ENCODE results near the gene NUP210. TPM values are rescaled to one million over a fixed set of nuclear protein-coding genes. Genes with fewer than 3 reads are reported as not detected.

NUP210 gene
- total and polyA plus RNA-seq, 5 experiments from 2014 or later = 37.3 to 150 (median 82.7) TPM

- H3K27ac Mint-ChIP-seq = no peak overlapping the region
- peaks cover 6 to 10% (median 7%) of the 10 kb centered on the region in 4 donors for H3K4me1 Mint-ChIP-seq
- H3K27me3 Mint-ChIP-seq = peaks cover 7 to 32% (median 18%) of the 10 kb centered on the region in 5 donors
- DNase-seq (peak in 1 of 10 donors; percentile 42), ATAC-seq (no peak)
- no peaks in the 10 kb centered on the region for H3K36me3 Mint-ChIP-seq
- POLR2A ChIA-PET = no interaction called here
- H3K4me3 Mint-ChIP-seq = no peak overlapping the region
- H3K9me3 Mint-ChIP-seq = no peaks in the 10 kb centered on the region
Observed at GRCh38 chr3:13277860-13278531, 142.1 kb downstream of the NUP210 start.

GRCh38 chr3:13277196-13277813, 142.8 kb downstream of the NUP210 start:
- ATAC-seq = no peak
- Mint-ChIP-seq H3K27me3 (peaks cover 7 to 32% (median 18%) of the 10 kb centered on the region in 5 donors), H3K4me1 (peaks cover 6 to 10% (median 7%) of the 10 kb centered on the region in 4 donors), H3K27ac (no peak overlapping the region), H3K9me3 (no peaks in the 10 kb centered on the region), H3K36me3 (no peaks in the 10 kb centered on the region), H3K4me3 (no peak overlapping the region)
- peak in 1 of 10 donors; percentile 18 for DNase-seq
- POLR2A ChIA-PET = interaction anchor here (0.6 kb wide), 2 partner anchors 363 to 448 kb away, joined by 3 to 4 read pairs; no protein-coding TSS in a partner anchor

GRCh38 chr3:13276438-13277195, 143.5 kb downstream of the NUP210 start:
- H3K27ac Mint-ChIP-seq = peak overlapping the region in 1 of 10 donors; percentile 55
- peaks cover 4 to 7% (median 5%) of the 10 kb centered on the region in 4 donors for H3K4me1 Mint-ChIP-seq
- no peak overlapping the region for H3K4me3 Mint-ChIP-seq
- H3K36me3 Mint-ChIP-seq = no peaks in the 10 kb centered on the region
- no peak for ATAC-seq
- DNase-seq = peak in 1 of 10 donors; percentile 36
- peaks cover 7 to 31% (median 17%) of the 10 kb centered on the region in 5 donors for H3K27me3 Mint-ChIP-seq
- H3K9me3 Mint-ChIP-seq = no peaks in the 10 kb centered on the region
- POLR2A ChIA-PET = interaction anchor here (0.6 kb wide), 2 partner anchors 364 to 447 kb away, joined by 3 to 4 read pairs; no protein-coding TSS in a partner anchor

GRCh38 chr3:13275376-13276005, 144.6 kb downstream of the NUP210 start:
- Mint-ChIP-seq H3K4me3 (no peak overlapping the region), H3K27ac (peak overlapping the region in 1 of 10 donors; percentile 48), H3K4me1 (peaks cover 0 to 3% (median 0%) of the 10 kb centered on the region in 4 donors), H3K9me3 (no peaks in the 10 kb centered on the region), H3K36me3 (no peaks in the 10 kb centered on the region), H3K27me3 (peaks cover 5 to 22% (median 14%) of the 10 kb centered on the region in 5 donors)
- ATAC-seq (no peak), DNase-seq (no peak)
- POLR2A ChIA-PET = interaction anchor here (0.7 kb wide), 1 partner anchor 791 kb away, joined by 8 read pairs; the partner anchor contains the start of gene TSEN2

GRCh38 chr3:13274551-13275332, 145.4 kb downstream of the NUP210 start:
- Mint-ChIP-seq H3K27ac (no peak overlapping the region), H3K4me1 (peaks cover 0 to 3% (median 0%) of the 10 kb centered on the region in 4 donors), H3K36me3 (peaks cover 0 to under 1% (median 0%) of the 10 kb centered on the region in 3 donors), H3K9me3 (peaks cover 0 to 7% (median 0%) of the 10 kb centered on the region in 9 donors), H3K4me3 (no peak overlapping the region), H3K27me3 (peaks cover 5 to 15% (median 9%) of the 10 kb centered on the region in 5 donors)
- ATAC-seq = no peak
- POLR2A ChIA-PET = no interaction called here
- no peak for DNase-seq

- POLR2A ChIA-PET = no interaction called here
Observed at GRCh38 chr3:13274125-13274524, 146.0 kb downstream of the NUP210 start.

GRCh38 chr3:13273604-13274105, 146.5 kb downstream of the NUP210 start:
- H3K36me3 Mint-ChIP-seq = peaks cover 0 to 4% (median 0%) of the 10 kb centered on the region in 3 donors
- no peak for ATAC-seq
- H3K9me3 Mint-ChIP-seq = peaks cover 0 to 14% (median 0%) of the 10 kb centered on the region in 9 donors
- no peak overlapping the region for H3K27ac Mint-ChIP-seq
- peaks cover 6 to 10% (median 7%) of the 10 kb centered on the region in 5 donors for H3K27me3 Mint-ChIP-seq
- no peak overlapping the region for H3K4me3 Mint-ChIP-seq
- DNase-seq = peak in 1 of 10 donors; percentile 40
- POLR2A ChIA-PET = no interaction called here
- H3K4me1 Mint-ChIP-seq = peaks cover 0 to 3% (median 0%) of the 10 kb centered on the region in 4 donors

More at GRCh38 chr3:13274125-13274524, 146.0 kb downstream of the NUP210 start:
- peaks cover 0 to 10% (median 0%) of the 10 kb centered on the region in 9 donors for H3K9me3 Mint-ChIP-seq
- no peak overlapping the region for H3K27ac Mint-ChIP-seq
- H3K4me1 Mint-ChIP-seq = peaks cover 0 to 3% (median 0%) of the 10 kb centered on the region in 4 donors
- H3K36me3 Mint-ChIP-seq = peaks cover 0 to 4% (median 0%) of the 10 kb centered on the region in 3 donors
- DNase-seq = peak in 1 of 10 donors; percentile 28
- H3K27me3 Mint-ChIP-seq = peaks cover 5 to 11% (median 9%) of the 10 kb centered on the region in 5 donors
- no peak for ATAC-seq
- no peak overlapping the region for H3K4me3 Mint-ChIP-seq

- H3K4me1 Mint-ChIP-seq = peaks cover 0 to 3% (median 0%) of the 10 kb centered on the region in 4 donors
- peaks cover 0 to 19% (median 0%) of the 10 kb centered on the region in 9 donors for H3K9me3 Mint-ChIP-seq
- no peak overlapping the region for H3K4me3 Mint-ChIP-seq
- ATAC-seq (no peak), DNase-seq (peak in 1 of 10 donors; percentile 22)
- POLR2A ChIA-PET = no interaction called here
- peaks cover 0 to 4% (median 0%) of the 10 kb centered on the region in 3 donors for H3K36me3 Mint-ChIP-seq
- no peak overlapping the region for H3K27ac Mint-ChIP-seq
- H3K27me3 Mint-ChIP-seq = peaks cover 6 to 9% (median 6%) of the 10 kb centered on the region in 5 donors
Observed at GRCh38 chr3:13272831-13273603, 147.1 kb downstream of the NUP210 start.

- POLR2A ChIA-PET = no interaction called here
- DNase-seq (no peak), ATAC-seq (no peak)
- H3K4me3 Mint-ChIP-seq = no peak overlapping the region
- peaks cover 0 to 3% (median under 1%) of the 10 kb centered on the region in 4 donors for H3K4me1 Mint-ChIP-seq
- H3K27ac Mint-ChIP-seq = no peak overlapping the region
- H3K36me3 Mint-ChIP-seq = peaks cover 0 to 5% (median 0%) of the 10 kb centered on the region in 3 donors
- peaks cover 0 to 12% (median 1%) of the 10 kb centered on the region in 5 donors for H3K27me3 Mint-ChIP-seq
- H3K9me3 Mint-ChIP-seq = peaks cover 0 to 19% (median 0%) of the 10 kb centered on the region in 9 donors
Observed at GRCh38 chr3:13269711-13270378, 150.3 kb downstream of the NUP210 start.

GRCh38 chr3:13268961-13269441, 151.1 kb downstream of the NUP210 start:
- no peak for ATAC-seq
- H3K9me3 Mint-ChIP-seq = peaks cover 0 to 19% (median 0%) of the 10 kb centered on the region in 9 donors
- H3K27me3 Mint-ChIP-seq = peaks cover 0 to 12% (median 1%) of the 10 kb centered on the region in 5 donors

More at GRCh38 chr3:13268961-13269441, 151.1 kb downstream of the NUP210 start:
- POLR2A ChIA-PET = no interaction called here
- Mint-ChIP-seq H3K4me1 (peaks cover 0 to 7% (median 3%) of the 10 kb centered on the region in 4 donors), H3K36me3 (peaks cover 0 to 5% (median 0%) of the 10 kb centered on the region in 3 donors), H3K27ac (no peak overlapping the region), H3K4me3 (no peak overlapping the region)
- no peak for DNase-seq

All from naive thymus-derived CD8-positive, alpha-beta T cell (primary cell).